Astrocyte of the cerebellum (primary cell): ENCODE data around the gene WDR49.

ENCODE experiments used
- DNase-seq: peaks from one replicate; pipeline ENCODE4 v3.0.0-alpha.2; 2011; ENCODE audit warnings: low read depth
- H3K4me3 ChIP-seq: 2 replicates; pipeline ENCODE4 v1.5.1; 2011; ENCODE audit warnings: mild to moderate bottlenecking, low read depth, low read length, moderate library complexity
- in situ Hi-C: cut with HindIII; loops from 2 replicates; pipeline ENCODE4 v1.10.0; 2017; ENCODE audit warnings: low sequenced_read_pairs
- TF ChIP-seq, protein P1 (sequence below): IDR thresholded peaks from 2 replicates; pipeline ENCODE4 v1.5.1; 2012; ENCODE audit warnings: low read length, low read depth, moderate library complexity, mild to moderate bottlenecking; ENCODE audit errors: missing control alignments

The WDR49 gene

DNA sequence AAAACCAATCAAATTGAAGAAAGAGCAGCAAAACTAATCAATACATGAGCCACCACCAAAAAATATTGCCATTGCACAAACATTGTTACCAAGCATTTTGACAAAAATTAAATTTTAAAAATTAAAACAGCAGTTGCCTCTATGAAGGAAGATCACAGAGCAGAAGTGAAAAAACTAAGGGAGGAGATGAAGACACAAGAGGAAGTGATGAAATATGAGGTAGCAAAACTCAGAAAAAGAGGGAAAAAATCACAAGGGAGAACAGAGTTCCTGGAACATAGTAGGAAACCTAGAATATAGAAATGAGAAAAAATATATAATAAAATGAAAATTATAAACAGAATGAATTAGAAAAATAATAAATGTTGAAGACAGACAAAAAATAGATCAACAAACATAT is 172.6 kb downstream of the WDR49 start:
- in situ Hi-C loops, result no loop called here
- DNase-seq, result no peak
- no peak overlapping the region for H3K4me3 ChIP-seq
- TF ChIP-seq, protein P1, sequence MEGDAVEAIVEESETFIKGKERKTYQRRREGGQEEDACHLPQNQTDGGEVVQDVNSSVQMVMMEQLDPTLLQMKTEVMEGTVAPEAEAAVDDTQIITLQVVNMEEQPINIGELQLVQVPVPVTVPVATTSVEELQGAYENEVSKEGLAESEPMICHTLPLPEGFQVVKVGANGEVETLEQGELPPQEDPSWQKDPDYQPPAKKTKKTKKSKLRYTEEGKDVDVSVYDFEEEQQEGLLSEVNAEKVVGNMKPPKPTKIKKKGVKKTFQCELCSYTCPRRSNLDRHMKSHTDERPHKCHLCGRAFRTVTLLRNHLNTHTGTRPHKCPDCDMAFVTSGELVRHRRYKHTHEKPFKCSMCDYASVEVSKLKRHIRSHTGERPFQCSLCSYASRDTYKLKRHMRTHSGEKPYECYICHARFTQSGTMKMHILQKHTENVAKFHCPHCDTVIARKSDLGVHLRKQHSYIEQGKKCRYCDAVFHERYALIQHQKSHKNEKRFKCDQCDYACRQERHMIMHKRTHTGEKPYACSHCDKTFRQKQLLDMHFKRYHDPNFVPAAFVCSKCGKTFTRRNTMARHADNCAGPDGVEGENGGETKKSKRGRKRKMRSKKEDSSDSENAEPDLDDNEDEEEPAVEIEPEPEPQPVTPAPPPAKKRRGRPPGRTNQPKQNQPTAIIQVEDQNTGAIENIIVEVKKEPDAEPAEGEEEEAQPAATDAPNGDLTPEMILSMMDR, result no peak

GRCh38 chr3:167480748-167481147 is 173.0 kb downstream of the WDR49 start:
- no peak for DNase-seq
- in situ Hi-C loops, result no loop called here
- H3K4me3 ChIP-seq, result no peak overlapping the region
- TF ChIP-seq, protein P1, result no peak

DNA sequence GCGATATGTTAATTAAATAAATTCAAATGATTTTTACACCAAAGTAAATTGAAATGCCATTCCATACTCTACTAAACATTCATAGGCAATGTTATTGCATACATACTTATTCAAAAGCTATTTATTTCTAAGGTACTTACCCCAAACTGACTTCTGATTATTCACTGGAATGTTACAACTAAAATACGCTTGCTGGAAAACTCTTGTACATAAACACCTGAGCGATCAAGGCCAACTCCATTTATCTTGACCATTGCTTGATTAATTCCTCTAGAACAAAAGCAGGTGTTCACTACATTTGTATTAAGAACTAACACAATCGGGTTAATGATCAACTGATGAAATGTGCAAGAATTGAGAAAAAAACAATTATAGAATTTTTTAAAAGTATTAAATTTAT is 179.9 kb downstream of the WDR49 start, which contains the start of gene SERPINI2:
SERPINI2 (minus strand) TSS at position 180 of the 400 bp plus-strand sequence. CDS start 2,208 bp downstream, outside the sequence.
- TF ChIP-seq, protein P1, result no peak
- no peak within 1 kb of the TSS for H3K4me3 ChIP-seq
- in situ Hi-C loops, result no loop called here
- DNase-seq, result no peak

DNA sequence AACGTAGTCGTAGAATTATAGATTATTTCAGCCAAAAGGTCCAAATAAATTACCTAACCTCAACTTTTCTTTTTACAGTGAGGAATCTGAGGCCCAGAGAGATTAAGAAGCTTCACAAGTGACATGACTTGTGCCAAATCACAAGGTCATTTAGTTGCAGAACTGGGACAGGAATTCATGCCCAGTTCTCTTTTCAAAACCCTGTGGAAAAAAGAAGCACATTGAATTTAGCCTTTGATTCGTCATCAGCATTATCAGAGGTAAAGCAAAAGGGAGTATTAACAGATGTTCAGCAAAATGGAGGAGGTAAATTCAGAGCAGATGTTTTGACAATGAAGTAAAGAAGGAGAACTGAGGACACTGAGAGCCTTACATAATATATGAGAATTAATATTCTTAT is 184.4 kb downstream of the WDR49 start:
- H3K4me3 ChIP-seq, result no peak overlapping the region
- TF ChIP-seq, protein P1, result no peak
- no peak for DNase-seq
- in situ Hi-C loops, result no loop called here

DNA sequence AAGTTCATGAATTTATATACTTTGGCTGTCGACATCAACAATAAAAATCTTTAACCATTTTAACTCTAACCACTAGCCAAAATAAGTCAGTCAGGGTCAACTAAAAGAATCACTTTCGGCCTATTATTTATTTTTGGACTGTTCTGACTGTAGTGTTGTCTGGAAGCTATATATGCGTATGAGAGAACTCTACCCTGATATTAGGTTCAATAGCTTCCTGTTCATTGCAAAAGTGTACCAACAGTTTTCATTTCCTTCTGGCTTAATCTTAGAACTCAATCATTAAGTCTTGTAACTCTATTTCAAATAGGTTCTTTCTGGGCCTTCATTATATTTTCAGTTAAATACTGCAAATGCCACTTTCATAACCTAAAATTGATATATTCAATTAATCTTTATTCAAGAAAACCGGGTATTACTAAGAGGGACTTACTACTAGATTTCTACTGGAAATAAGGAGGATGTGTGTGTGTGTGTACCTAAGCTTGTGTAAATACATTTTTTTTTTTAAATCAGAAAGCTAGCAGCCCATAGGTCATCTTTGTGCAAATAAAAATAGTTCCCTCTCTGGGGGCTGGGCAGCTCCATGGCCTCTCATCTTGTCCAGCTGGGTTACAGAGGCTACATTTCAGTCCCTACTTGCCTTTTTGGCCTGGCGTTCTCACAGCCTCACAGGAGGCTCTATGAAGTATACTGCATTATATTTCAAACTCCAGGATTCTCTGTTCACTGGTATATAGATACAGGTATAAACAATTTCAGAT is 185.7 kb downstream of the WDR49 start:
- TF ChIP-seq, protein P1, result no peak
- DNase-seq, result no peak
- H3K4me3 ChIP-seq, result no peak overlapping the region
- in situ Hi-C loops, result no loop called here

DNA sequence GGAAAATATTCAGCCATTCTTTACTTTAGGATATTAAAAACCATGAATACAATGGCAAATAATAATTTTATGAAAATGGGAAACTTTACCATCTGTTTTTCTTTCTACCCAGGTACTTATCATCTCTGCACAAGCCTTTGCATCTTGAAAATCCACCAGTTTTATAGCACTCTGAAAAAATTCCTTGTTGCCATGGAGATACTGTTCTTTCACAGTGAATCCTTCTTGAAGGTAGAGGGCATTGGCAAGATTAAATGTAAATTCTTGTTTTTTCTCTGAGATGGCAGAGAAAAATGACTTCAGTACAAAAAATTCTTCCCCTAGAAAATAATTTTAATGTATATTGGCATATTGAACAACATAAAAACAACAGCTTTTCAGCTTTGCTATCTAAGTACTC is 186.8 kb downstream of the WDR49 start:
- in situ Hi-C loops, result no loop called here
- TF ChIP-seq, protein P1, result no peak
- no peak overlapping the region for H3K4me3 ChIP-seq
- DNase-seq, result no peak
